ENCODE results near the gene ROGDI. TPM values are rescaled to one million over a fixed set of nuclear protein-coding genes. Genes with fewer than 3 reads are reported as not detected.
A peak's percentile ranks its signal among the peaks of the same experiment; 100 is the strongest.
"Not testable (repeated sequence)": the region's sequence is repeated elsewhere in the genome, so short reads cannot be mapped to it uniquely, and the experiment has no call there.

Gene ROGDI
- polyA plus RNA-seq, 1 donor, result 13.5 TPM

GRCh38 chr16:4792951-4793513 lies 9.4 kb downstream of the ROGDI start:
- no peak for DNase-seq (ENCODE audit: low read depth)

- DNase-seq (ENCODE audit: low read depth), result no peak
These were observed 11.6 kb downstream of the ROGDI start for GRCh38 chr16:4790871-4791270.

- no peak for DNase-seq (ENCODE audit: low read depth)
These were observed 12.2 kb downstream of the ROGDI start for GRCh38 chr16:4790261-4790660.

- no peak for DNase-seq (ENCODE audit: low read depth)
These were observed 13.5 kb downstream of the ROGDI start for GRCh38 chr16:4788910-4789309.

- no peak for DNase-seq (ENCODE audit: low read depth)
These were observed 13.9 kb downstream of the ROGDI start for GRCh38 chr16:4788489-4788889.

- DNase-seq (ENCODE audit: low read depth), result no peak
These were observed 14.6 kb downstream of the ROGDI start, which contains the start of gene SEPTIN12 for GRCh38 chr16:4787627-4788482. Gene SEPTIN12 (minus strand): TSS chr16:4788345. CDS start chr16:4787645, 700 bp downstream.

GRCh38 chr16:4787068-4787467 lies 15.4 kb downstream of the ROGDI start:
- DNase-seq (ENCODE audit: low read depth), result no peak

GRCh38 chr16:4785758-4786433 lies 16.5 kb downstream of the ROGDI start:
- DNase-seq (ENCODE audit: low read depth), result no peak

GRCh38 chr16:4784444-4784987 lies 17.9 kb downstream of the ROGDI start:
- not testable (repeated sequence) for DNase-seq (ENCODE audit: low read depth)

GRCh38 chr16:4783951-4784336 lies 18.5 kb downstream of the ROGDI start:
- DNase-seq (ENCODE audit: low read depth), result no peak

- DNase-seq (ENCODE audit: low read depth), result no peak
These were observed 19.0 kb downstream of the ROGDI start for GRCh38 chr16:4783251-4783950.

GRCh38 chr16:4780235-4780634 lies 22.2 kb downstream of the ROGDI start:
- DNase-seq (ENCODE audit: low read depth), result no peak

GRCh38 chr16:4778050-4778392 lies 24.4 kb downstream of the ROGDI start:
- DNase-seq (ENCODE audit: low read depth), result no peak

GRCh38 chr16:4777339-4778049 lies 24.9 kb downstream of the ROGDI start:
- no peak for DNase-seq (ENCODE audit: low read depth)

GRCh38 chr16:4776141-4776705 lies 26.2 kb downstream of the ROGDI start:
- DNase-seq (ENCODE audit: low read depth), result no peak

- no peak for DNase-seq (ENCODE audit: low read depth)
These were observed 27.4 kb downstream of the ROGDI start for GRCh38 chr16:4775005-4775404.

- DNase-seq (ENCODE audit: low read depth), result no peak
These were observed 30.1 kb downstream of the ROGDI start for GRCh38 chr16:4772351-4772750.

- DNase-seq (ENCODE audit: low read depth), result no peak
These were observed 30.8 kb downstream of the ROGDI start for GRCh38 chr16:4771646-4772045.

GRCh38 chr16:4769306-4769638 lies 33.2 kb downstream of the ROGDI start:
- DNase-seq (ENCODE audit: low read depth), result no peak

GRCh38 chr16:4768549-4769305 lies 33.7 kb downstream of the ROGDI start:
- peak; percentile 85 for DNase-seq (ENCODE audit: low read depth)
